Measurements from ENCODE around the gene ST6GALNAC3.

Gene ST6GALNAC3

DNA sequence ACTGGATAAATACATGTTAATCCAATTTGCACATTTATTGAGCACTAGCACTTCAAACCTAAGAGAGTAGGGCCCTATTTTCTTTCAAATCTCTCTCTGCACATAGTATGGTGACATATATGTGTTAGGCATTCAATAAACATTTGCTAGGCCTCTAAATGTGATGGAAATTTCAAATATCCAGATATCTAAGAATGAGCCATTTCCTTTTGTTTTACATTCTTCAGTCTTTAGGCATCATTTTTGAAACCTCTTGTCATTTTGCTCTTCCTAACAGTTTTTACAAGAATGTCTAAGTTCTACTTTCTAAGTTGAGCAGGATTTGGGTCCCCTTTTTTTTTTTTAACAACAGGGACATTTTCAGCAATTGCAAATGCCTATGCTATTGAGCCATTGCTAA lies 397.0 kb downstream of the ST6GALNAC3 start:
- no peak for DNase-seq

DNA sequence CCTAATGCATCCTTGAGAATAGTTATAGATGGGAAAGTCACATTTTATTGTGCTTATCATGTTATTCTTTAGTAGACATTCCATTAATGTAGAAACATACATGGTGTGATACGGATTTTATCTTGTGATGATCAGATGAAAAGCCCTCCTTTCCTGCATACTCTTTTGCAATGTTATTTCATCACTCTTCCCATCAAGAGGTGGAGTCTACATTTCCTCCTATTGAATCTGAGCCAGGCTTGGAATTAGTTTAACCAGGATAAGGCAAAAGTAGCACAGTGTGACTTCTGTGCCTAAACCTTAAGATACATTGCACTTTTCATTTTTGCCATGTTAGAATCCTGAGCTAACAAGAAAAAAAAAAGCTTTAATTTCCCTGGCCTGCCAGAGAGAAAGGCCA lies 399.0 kb downstream of the ST6GALNAC3 start:
- no peak for DNase-seq

DNA sequence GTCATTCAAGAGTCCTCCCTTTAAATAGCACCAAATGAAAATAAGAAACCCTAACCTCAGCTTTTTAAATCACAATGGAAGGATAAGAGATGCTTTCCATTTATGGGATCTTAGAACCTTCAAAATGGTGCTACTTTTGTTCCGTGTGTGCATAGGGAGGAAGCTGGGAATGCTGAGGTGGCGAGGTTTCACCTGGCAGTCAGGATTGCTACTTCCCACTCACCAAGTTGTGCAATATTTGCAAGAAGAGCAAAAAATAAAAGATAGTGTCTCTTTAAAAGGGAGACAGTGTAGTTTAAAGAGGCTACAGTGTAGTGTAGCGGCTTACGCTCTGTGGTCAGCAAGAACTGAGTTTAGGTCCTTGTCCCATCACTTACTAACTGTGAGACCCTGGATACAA lies 400.4 kb downstream of the ST6GALNAC3 start:
- no peak for DNase-seq

DNA sequence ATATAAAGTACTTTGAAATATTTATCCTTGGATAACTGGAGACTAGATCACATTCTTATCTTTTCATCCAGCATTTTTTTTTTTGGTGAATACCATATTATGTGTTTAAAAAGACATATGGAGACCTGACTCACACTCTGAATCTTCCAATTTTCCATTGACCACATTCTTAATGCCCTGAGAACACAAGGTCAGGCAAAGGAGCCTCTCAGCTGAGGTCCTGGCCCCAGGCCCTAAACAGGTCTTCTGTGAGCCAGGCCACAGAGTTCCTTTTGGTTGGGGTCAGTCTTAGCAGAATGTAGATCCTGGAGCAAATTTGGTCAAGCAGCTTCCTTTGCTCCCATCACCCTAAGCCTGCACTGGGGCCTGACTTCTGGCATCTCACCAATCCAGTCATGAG lies 402.6 kb downstream of the ST6GALNAC3 start:
- no peak for DNase-seq

DNA sequence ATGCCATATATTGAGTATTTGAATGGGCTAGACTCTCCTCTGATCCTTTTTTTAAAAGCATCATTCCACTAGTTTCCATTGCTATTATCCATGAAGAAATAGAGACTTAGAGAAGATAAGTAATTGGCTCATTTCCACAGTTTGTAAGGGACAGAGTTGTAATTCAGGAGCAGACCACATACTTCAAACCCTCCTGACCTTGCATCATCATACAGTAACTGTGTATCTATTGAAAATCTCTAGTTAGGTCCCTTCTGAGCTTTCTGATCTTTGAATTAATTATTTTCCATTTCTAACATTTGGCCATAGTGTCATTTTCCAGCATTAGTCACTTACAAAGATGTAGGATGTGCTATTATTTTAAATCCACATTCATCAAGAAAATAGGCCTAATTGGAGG lies 406.3 kb downstream of the ST6GALNAC3 start:
- no peak for DNase-seq

DNA sequence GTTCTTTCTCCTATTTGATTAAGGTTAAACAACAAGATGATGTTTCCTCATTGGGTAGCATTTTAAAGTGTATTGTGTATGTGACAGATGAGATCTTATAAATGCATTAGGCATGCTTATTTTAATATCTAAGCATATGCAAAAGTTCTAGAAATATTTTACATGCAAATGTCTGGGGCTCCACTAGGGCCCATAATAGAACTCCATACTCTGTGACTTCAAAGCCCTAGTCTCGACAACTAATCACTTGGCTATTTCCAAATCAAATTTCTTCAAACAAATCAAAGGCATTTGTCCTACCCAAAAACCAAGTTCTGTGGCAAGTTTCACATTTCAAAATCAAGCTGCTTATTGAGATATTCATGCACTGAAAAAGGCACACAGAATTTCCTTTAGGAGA lies 407.1 kb downstream of the ST6GALNAC3 start:
- DNase-seq = no peak

DNA sequence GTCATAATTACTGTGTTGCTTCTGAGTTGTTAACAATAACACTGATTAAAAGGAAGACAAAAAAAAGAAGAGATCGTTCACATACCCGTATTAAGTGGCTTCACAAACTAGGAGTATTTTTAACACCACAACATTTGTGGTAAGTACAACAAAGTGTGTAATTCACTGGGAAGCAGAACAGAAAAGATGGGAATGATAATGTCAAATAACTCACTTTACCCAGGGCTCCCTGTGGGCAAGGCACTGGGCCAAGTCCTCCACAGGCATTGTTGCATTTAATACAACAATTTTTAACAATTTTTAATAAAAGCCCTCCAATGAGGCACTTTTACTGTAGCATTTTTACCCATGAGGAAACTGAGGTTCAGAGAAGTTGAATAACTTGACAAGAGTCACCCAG lies 407.7 kb downstream of the ST6GALNAC3 start:
- DNase-seq = no peak

DNA sequence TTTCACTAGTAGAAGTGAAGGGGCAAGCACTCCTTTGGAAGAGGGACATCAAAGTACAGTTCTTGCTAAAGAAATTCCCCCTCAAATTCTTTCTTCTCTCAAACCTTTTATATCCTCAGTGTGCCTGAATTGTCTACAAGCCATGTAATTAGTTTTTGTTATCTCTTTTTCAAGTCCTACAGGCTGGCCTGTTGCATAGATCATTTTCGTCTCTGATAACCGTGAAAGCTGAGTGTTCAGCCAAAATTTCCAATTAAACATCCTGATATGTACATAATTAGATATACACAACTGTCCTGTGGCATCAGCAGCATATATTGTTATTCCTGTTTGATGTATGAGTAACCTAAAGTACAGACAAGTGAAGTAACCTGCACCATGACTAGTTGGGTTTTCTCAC lies 417.2 kb downstream of the ST6GALNAC3 start:
- DNase-seq = no peak

DNA sequence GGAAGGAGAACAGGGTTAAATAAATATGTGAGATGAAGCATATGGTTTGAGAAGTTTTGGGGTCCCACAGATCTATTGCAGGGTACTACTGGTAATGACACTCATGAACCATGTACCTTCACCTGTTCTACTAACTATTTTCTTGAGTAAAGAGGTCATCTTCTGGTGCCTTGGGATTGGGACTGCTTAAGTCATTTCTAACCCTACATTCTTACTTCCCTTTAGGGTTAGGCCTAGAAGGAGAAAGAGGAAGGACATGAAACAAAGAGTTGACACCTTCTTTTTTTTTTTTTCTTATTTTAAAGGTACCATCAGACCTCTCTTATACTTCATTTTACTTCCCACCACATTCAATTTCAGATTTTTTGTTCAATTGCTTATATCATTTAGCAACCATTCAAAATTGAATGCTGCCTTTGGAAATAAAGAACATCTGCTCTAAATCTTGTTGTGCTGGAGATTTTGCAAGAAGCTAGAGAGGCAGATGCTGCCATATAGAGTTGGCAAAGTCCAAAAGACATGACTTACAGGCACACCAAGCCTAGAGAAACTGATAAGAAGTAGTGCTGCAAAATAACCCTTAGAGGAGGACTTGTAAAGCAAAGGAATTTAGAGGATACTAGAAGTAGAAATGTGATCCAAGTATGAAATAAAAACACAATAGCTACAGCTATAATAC lies 418.3 kb downstream of the ST6GALNAC3 start:
- DNase-seq = no peak

DNA sequence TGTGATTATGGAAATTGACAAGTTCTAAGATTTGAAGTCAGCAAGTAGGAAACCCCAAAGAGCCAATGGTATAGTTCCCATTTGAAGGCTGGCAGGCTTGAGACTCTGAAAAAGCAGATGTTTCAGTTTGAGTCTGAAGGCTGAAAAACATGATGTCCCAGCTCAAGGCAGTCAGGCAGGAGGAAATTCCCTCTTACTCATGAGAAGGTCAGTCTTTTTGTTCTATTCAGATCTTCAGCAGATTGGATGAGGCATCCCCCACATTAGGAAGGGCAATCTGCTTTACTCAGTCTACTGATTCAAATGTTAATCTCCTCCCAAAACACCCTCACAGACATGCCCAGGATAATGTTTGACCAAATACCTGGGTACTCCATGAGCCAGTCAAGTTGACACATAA lies 420.3 kb downstream of the ST6GALNAC3 start:
- DNase-seq = no peak

DNA sequence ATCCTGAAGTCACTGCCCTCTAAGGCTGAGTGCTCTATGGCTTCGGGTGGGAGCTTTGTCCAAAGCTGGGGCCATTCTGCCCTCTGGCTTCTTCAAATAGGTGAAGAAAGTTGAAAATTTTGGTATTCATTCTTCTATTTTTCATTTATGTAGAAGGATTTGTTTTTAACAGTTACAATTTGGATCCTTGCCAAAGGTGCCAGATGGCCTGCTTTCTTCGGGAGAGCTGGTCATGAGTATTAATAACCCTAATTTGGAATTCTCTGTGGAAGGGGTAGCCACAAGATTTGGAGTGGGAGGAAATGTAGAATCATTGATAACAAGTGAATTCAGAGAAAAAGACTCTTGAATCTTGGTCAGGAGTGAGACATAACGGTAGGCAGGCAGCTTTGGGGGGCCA lies 422.3 kb downstream of the ST6GALNAC3 start:
- peak; percentile 76 for DNase-seq

DNA sequence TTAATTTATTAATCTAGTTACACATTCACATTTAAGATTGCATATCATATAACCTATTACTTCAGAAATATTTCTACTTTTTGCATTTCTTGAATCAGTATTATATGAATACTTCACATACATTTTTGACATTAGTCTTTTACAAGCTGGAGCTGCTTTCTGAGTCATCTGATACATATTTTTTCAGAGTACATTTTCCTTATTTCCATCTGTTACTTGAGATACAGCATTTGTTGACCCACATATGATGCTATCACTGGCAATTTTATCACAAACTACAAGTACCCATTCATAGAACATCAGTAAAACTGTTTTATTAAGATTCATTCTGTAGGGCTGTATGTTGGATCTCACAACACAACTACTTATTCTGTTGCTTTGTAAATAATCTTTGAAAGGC lies 425.6 kb downstream of the ST6GALNAC3 start:
- no peak for DNase-seq

DNA sequence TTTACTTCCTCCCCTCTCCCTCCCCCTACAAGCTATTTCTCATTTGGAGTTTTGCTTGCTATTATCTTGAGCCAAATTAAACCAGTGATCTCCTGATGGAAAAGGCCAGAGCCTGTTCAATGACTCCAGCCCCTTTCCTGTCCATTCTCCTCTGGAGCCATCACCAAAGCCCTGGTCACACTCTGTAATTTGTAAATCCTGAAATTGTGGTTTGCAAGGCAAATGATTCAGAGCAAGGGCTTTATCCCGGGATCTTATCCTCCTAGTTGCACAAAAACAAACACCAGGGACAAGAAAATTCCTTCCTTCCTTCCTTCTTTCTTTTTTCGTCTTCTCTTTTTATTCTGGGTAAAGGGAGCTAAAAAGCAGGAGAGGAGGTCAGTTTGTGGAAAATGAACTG lies 426.6 kb downstream of the ST6GALNAC3 start:
- DNase-seq = peak; percentile 7

DNA sequence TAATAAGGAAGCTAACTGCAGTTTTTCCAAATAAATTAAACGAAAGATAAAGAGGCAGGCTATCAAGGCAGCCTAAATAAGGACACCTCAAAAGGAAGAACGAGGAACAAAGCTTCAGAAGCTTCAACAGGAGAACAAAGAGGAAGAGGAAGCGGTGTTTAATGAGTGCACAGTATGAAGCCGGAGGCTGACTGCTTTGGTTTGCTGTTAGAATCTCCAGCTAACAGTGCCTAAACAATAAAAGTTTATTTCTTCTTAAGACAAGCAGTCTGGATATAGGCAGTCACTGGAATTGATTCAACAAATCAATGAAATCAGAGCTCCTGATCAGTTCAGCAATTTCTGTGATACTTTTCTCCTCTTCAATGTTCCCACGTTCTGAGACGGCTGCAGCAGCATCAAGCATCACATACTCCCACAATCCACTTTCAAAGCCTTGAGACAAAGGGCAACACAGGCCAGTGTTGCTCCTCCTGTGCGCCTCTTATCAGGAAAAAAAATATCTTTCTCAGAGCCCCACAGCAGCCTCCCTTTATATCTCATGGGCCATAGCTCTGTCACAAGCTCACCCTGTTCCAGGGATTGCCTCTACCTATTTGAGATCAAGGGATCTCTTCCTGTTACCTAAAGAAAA lies 427.2 kb downstream of the ST6GALNAC3 start:
- DNase-seq = peak; percentile 35

DNA sequence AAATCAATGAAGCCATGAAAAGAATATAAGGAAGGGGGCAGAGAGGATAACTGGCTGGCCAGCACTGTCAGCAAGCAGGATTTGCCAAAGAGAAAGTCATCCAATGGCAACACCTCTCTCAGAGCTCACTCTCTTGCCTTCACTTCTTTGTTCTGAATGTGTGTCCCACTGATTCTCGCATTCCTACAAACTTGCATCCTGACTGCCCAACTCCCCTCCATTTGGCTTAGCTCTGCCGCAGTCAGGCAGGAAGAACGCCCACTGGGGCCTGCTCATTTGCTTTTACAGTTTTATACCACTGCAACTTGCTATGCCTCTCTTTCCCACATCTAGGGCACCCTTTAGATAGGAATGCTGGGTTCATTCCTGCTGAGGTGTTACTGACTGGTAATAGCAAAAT lies 428.6 kb downstream of the ST6GALNAC3 start:
- DNase-seq = no peak

DNA sequence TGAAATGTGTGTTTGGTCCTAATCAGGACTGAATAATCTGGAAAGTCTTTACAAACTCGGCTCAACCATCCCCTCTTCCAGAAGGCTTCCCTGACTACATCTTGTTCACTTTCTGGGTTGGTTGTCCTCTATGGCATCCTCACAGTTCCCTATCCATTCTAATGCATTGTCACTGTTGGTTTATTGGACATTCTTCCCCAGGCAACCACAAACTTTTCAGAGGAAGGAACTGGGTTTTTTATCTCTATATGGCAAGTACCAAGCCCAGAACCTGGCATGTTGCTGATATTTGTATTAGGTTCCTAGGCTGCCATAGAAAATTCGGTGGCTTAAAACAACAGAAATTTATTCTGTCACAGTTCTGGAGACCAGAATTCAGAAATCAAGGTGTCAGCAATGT lies 429.2 kb downstream of the ST6GALNAC3 start:
- DNase-seq = no peak

DNA sequence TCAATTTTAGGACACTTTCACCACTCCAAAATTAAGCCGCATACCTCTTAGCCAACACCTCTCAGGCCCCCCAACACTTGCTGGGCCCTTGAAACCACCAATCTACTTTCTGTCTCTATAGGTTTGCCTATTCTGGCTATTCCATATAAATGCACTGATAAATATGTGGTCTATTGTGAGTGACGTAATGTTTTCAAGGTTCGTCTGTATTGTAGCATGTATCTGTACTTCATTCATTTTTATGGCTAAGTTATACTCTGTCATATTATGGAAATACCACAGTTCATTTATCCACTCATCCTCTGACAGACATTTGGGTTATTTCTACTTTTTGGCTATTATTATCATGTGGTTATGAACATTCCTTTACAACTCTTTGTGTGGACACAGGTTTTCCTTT lies 432.8 kb downstream of the ST6GALNAC3 start:
- no peak for DNase-seq

DNA sequence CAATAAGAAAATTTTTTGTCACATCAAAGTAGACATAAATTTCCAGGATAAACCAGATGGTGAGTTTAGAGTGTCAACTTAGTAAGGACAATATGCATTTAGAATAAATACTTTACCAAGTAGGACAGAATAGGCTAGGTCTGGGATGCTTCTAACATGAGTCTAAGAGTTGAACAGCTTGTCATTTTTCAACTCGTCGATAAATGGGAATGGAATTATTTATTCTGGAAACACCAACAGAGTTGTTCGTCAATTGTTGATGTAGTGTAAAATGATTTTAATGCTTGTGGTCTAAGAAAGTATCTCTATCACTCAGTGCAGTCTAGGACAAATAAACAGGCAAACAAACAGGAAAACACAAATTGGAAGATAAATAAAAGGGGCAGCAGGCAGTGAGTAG lies 434.3 kb downstream of the ST6GALNAC3 start:
- DNase-seq = no peak

DNA sequence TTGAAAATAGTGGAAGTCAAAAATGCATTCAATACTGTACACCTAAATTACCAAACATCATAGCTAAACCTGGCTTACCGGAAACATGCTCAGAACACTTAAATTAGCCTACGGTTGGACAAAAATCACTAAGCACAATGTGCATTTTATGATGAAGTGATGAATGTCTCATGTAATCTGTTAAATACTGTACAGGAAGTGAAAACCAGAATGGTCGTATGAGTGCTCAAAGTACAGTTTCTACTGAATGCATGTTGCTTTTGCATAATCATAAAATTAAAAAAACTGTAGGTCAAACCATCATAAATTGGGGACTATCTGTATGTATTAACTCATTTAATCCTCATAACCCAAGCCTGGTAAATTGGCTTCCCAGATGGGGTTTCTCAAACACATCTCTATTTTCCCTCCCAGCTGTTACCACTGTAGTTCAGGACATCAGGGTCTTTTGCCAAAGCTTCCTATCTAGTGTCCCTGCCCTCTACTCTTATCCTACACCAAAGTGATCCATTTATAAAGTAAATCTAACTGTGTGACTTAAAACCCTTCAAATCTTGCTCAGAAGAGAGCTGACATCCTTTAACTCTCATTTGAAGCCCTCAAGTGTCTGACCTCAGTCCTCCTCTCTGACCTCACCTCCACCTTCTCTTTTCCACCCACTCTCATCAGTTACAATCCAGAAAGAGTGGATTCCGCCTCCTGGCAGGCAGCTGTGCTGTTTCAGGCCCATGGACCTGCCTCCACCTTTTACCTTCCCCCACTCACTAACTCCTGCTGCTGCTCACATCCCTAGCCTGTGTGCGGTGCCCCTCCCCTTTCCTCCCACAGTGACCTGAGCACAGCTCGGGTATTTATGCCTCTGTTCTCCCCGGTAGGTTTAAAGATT lies 436.4 kb downstream of the ST6GALNAC3 start:
- peak; percentile 65 for DNase-seq

DNA sequence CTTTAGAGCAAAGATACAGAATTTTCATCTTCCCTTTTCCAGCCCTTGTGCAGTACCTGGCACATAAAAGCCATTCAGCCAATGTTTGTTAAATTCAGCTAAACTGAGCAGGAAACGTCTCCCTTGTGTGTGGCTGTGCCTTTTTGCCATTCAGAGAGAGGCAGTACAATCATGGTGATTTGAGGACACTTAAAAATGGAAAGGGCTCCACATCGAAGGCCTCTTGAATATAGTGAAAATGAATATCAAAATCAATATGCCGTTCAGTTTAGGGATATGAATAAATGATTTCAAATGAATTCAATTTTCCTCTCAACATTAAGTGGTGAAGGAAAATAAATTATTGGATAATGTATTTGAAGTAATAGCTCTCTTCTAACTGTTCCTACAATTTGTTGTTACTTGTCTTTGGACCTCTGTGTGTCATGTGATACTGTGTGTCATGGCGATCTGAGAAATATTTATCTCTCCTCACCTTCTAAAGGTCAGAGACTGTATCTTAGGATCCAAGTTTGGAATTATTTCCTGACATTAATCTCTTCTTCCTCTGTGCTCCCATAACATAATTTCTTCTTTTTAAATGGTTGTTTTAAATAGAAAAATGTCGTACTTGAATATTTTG lies 437.1 kb downstream of the ST6GALNAC3 start:
- peak; percentile 54 for DNase-seq

DNA sequence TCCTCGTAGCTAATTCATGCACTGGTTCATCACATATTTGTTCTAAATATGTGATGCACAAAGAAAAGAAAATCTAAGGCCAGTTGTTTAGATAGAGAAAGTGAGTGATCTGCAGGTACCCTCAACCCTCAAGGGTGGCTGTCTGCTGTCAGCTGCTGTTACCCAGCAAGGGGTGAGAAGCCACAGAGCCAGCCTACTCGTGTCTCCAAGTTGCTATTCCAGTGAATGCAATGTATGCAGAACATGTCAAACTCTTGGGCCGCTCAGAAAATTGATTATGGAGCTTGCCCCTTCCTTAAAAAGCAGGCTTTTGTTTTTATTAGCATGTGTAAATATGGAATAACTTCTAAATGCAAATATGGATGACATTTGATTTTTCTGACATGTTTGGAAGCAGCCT lies 456.4 kb downstream of the ST6GALNAC3 start:
- peak; percentile 62 for DNase-seq

DNA sequence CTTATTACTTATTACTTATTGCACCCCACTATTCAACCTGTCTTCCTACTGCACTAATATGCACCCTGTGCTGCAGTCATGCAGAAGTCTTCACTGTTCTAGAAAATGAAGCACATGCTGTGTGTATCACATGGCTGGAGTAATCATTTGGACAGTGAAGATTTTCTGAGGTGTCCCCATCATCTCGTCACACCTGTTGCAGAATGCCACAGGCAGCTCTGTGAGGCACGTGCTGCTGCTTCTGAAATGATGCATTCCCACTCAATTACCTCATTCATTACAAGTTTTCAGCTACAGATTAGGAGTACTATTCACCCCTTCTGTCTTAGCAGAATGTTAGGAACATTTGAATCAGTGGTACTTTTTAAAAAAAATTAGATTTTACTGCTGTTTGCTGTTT lies 467.1 kb downstream of the ST6GALNAC3 start:
- peak; percentile 4 for DNase-seq

DNA sequence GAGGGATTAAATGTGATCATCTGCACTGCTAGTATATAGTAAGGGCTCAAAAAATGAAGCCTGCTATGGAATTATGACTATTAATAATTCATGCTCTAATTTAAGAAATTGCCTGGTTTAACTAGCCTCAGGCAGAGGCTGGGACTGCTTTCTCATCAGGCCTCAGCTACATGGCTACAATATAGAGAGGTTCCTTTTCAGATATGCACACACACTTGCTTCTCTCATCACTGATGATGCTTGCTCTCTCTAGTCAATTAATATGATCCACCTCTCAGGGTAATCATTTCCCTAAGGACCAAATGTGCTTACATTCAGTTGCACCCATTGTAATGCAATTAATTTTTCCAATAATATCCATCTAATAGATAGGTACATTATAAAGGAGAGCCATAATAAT lies 467.8 kb downstream of the ST6GALNAC3 start:
- peak; percentile 13 for DNase-seq

DNA sequence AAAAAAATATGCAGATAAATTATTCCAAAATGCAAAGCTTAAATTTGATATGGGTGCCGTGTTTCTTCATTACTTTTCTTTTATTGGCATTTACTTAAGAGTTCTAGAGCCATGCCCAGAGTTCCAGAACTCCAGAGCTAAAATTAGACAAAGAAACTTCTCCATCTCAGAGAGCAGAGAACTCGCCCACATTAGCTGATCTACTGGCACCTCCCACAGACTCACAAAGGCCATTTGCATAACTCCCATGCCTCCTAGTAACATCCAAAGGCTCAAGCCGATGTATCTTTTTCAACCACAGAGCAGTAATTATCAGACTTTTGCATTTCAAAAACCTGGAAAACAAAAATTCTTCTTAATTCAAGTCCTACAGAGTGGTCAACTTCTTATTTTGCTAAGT lies 468.9 kb downstream of the ST6GALNAC3 start:
- no peak for DNase-seq

Data from NCI-H69 (cell line).